Measurements from ENCODE around the gene AKAP13.

AKAP13 gene

DNA sequence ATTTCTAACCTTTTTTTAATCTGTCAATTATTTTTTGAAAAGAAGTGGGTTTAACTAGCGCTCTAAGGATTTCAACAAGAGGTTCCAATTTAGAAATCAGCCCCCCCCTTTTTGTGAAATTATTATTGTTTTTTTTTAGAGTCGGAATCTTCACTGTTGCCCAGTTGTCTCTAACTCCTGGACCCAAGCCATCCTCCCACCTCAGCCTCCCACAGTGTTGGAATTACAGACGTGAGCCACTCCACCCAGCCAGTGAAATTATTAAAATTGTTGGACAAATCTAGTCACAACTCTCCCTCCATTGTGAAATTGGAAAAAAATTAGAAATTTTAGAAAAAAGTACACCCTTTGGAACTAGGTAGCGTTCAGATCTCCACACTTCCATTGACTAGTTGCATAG, 2.5 kb downstream of the AKAP13 start:
- DNase-seq (ENCODE audit: low read depth in 2 of 2) = no peak

DNA sequence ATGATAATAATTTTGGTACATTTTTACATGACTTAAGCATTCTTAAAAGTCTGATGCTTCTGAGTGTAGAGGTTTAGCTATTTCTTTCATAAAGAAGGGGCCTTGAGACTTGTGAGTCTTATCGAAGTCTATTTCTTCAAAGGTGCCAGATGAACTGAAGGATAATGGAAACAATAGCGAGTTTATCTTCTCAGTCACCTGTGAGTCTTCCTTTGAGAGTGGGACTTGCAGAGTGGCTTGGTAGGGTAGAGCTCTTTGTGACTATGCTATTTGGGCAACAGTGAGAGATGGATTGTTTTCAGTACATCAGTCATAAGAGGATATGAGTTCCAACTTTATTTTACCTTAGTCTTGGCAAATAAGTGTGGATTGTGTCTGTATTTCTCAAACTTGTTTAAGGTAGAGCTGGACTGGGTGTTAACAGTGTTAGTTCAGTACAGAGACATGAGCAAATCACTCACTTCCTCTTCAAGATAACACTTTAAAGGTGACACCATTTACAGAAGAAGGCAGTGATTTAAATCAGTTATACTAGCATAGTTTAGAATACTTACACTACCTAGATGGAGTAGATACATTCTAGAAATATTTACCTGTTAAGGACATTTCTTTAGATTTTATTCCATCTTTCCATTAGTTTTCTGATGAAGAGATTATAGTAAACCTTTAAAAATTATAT, 3.2 kb downstream of the AKAP13 start:
- no peak for DNase-seq (ENCODE audit: low read depth in 2 of 2)

DNA sequence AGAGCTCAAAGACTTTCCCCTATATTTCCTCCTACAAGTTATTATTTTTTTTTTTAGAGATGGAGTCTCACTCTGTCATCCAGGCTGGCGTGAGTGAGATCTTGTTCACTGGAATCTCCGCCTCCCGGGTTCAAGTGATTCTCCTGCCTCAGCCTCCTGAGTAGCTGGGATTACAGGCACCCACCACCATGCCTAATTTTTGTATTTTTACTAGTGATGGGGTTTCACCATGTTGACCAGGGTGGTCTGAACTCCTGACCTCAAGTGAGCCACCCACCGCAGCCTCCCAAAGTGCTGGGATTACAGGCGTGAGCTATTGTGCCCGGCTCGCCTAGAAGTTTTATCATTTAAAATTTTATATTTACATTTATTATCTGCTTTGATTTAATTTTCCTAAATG, 5.9 kb downstream of the AKAP13 start:
- DNase-seq (ENCODE audit: low read depth in 2 of 2) = no peak

DNA sequence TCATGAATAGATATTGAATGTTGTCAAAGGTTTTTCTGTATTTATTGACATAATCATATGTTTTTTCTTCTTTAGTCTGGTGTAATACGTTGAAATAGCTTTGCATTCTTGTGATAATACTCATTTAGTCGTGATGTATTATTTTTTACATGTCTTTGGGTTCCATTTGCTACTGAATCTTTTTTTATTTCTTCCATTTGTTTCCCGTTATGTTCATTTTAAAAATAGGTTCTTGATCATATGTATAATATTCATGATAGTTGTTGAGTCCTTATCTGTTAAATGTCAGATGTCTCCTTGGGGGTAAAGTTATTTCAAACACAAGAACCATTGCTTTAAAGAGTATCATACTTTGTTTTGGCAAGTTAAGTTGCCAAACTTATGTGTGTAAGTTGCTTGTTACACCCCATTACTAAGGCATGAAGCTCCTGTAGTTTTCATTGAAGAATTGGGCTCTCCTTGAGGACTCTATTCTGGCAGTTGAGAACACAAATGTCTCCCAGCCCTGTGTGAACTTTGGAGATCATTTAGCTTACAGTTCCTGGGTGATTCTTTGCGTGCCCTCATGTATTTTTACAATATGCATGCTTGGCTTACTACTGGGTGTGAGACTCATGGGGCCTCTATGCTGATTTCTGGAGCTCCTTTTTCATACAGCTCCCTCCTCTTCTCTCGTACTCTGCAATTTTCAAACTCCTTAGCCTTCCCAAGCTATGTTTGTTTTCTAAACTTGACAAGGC, 8.3 kb downstream of the AKAP13 start:
- DNase-seq (ENCODE audit: low read depth in 2 of 2) = no peak

DNA sequence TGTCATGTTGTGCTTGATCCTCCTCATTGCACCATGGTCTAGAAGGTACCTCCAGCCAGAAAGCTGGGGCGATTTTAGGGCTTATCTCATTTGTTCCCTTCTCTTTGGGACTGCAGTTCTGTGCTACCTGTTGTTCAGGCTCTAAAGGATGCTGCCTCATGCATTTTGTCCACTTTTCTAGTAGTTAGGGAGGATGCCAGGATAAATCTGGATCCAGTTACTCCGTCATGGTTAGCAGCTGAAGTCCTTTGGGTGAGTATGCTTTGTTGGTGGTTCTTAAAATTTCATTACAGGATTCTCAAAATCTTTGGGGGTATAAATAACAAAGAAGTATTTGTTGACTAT, 8.9 kb downstream of the AKAP13 start:
- DNase-seq (ENCODE audit: low read depth in 2 of 2) = no peak

DNA sequence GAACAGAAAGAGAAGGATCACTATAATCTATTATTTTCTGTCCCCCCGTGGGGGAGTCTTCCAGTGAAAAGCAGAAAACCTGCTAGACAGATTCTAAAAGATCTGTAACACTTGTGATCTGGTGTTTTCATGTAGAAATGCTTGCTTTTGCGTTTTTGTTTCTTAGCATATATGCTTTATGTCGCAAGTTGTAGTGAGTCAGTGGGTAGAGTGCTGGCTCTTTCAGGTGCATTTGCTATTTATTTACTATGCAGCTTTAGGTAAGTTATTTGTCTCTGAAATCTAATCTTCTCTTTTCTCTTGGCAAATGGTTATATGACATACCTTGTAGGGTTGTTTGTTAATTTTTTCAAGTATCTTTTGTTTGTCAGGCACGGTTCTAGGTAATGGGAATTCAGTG, 9.4 kb downstream of the AKAP13 start:
- DNase-seq (ENCODE audit: low read depth in 2 of 2) = no peak

DNA sequence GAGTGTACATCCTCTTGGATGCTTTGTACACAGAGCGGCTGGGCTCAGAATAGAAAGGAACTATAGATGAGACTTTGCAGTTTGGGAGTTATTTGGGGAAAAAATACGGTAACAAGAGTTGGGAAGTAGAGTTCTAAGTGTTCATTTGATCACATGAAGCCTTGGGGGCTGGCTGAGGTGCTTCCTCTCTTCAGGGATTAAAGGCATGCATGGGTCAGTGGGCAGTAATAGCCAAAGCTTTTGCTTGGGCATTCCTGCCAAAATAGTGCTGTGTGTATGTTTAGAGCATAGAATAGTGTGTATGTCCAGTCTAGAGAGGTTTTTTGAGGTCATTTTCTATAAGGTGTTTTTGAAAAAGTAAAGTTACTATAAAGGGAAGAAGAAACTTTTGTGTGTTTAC, 12.8 kb downstream of the AKAP13 start:
- DNase-seq (ENCODE audit: low read depth in 2 of 2) = no peak

DNA sequence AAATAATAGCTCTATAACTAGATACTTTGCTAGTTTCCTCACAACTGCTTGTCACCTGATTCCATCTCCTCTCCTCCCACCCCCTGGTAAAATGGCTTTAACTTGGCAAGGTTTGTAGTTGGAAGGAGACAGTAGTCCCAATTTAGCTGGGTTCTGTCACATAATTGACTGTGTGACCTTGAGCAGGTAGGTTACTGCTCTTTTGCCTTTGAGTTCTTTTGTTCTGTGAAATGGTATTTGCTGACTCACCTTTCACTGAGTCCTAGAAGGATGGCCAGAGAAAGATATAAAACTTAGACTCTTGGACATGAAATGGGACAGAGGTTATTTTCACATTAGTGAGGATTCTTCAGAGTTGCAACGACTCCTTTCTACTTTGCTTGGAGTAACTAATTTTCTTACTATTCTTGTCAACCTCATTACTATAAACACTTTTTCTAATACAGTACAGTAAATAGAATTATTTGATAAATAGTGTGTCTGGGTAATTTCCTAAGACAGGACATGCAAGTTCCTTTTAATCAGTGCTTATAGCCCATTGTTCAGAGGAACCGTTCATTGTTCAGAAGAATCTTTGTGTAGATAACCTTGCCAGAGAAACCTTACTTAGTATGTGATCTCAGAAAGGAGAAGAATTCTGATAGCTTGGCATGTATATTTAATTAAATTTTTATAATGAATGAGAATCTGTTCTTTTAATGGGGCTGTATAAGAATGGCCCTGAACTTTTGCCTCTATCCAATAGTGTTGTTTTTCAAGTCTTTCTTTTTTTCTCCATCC, 14.3 kb downstream of the AKAP13 start:
- DNase-seq (ENCODE audit: low read depth in 2 of 2) = no peak

DNA sequence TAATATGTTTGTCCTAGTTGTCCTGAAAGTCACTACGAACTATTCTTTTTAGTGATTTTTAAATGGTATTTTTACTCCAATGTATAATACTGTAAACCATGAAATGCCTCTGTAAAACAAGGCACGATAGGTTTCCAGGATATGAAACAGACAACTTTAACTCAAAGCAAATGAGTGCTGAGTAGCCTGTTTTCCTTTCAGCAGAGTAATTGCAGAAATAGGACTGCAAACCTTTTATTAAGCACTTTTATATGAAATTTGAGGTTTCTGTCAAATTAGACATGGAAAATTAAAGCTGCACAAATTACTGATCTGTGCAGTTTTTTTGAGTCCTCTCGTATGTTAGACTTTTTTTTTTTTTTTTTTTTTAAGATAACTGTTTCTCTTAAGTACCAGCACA, 16.2 kb downstream of the AKAP13 start:
- no peak for DNase-seq (ENCODE audit: low read depth in 2 of 2)

DNA sequence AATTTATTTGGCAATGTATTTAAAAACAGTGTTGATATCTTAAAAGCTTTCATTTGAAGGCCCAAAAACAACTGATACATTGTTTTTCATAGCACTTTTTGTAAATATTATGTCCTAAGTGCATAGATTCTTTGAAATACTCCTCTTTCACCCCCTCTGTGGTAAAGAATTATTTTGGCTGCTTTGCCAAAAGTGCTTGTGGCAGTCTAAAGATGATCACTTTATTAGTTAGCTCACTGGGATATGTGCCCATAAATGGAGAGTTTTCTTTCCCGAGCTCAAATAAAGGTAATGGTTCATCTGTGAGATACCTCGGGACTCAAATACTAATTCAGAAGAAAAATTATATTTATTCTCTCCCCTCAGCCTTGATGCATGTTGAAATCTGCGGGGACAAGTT, 16.7 kb downstream of the AKAP13 start:
- no peak for DNase-seq (ENCODE audit: low read depth in 2 of 2)

DNA sequence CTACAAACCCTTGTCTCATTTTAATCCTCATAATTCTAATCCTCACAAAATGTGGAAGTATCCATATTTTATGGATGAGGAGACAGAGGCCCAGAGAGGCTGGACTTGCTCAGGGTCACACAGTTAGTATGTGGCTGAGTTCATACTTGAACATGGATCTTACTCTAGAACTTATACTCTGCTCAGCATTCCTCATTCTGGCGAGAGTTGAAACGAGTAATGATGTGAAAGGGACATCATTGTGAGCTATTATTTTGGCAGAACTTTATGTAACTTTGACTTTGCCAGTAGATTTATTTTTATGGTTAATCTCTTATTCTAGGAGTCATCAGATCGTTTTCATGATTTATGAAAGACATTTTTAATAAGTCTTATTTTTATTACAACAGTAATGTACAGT, 17.5 kb downstream of the AKAP13 start:
- DNase-seq (ENCODE audit: low read depth in 2 of 2) = no peak

DNA sequence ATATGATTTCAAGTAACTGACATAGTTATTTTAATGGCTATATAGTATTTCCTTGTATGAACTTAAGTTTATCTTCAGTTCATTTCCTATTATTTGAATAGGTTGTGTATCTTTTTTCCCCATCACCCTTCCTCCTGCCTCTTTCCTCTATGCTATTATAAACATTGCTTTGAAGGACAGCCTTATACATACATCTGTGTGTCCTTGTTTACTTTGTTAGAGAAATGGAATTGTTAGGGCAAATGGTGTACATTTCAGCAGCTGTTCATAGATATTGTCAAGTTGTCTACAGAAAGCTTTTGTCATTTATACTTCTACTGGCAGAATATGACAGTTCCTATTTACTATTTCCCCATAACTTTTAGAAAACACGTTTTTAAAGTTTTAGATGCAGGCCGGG, 18.4 kb downstream of the AKAP13 start:
- DNase-seq (ENCODE audit: low read depth in 2 of 2) = no peak

DNA sequence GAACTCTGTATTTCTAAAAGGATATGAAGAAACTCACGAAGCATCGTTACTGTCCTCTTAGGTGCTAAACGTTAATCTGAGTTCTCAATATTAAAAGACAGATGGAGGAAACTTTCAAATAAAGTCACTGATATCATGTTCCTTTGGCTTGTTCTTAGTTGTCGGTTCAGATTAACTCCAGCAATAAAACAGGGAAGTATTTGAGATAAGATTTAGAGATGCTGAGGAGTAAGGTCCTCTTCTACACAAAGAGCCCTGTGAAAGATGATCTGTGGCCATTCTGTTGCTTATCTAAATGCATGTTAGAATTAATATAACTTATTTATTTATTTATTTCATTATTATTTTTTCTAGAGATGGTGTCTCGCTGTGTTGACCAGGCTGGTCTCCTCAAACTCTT, 19.2 kb downstream of the AKAP13 start:
- DNase-seq (ENCODE audit: low read depth in 2 of 2) = no peak

DNA sequence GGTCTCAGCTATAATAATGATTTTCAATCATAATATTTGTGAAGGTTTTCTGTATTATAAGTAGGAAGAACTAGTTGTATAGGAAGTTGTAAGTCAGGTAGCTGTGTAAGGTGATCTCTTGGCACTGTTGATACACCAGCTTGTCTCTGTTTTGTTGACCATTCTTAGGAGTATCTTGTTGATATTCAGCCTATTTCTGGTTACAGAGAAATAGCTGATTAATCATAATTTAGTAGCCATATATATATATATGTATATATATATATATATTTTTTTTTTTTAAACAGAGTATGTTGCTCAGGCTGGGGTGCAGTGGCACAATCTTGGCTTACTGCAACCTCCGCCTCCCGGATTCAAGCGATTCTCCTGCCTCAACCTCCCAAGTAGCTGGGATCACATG, 20.2 kb downstream of the AKAP13 start:
- DNase-seq (ENCODE audit: low read depth in 2 of 2) = no peak

DNA sequence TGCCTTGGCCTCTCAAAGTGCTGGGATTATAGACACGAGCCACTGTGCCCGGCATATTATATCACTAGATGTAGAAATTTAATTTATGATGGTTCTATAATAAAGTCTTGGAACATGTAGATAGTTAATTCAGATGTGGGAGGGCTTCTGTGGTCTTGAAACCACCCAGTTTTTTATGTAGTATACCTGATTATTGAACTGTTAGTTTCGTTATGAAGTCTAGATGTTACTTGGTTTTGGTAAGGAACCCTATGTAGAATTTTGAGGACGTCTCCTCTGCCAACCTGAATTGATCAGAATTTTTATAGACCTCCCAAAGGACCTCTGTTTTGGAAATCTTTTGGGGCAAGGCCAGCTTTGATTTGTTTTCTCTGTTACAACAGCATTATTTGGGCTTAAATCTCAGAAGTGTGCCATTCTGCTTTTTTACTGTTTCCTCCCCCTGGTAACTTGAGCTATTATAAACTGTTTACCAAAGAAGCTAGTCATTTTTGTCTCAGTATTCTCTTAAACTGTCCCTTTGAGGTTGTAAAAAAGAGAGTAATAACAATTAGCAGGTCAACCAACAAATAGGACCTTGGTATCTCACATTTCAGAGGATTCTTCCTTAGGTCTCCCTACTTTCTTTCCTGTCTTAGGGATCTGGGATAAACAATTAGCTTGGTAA, 20.8 kb downstream of the AKAP13 start:
- no peak for DNase-seq (ENCODE audit: low read depth in 2 of 2)

DNA sequence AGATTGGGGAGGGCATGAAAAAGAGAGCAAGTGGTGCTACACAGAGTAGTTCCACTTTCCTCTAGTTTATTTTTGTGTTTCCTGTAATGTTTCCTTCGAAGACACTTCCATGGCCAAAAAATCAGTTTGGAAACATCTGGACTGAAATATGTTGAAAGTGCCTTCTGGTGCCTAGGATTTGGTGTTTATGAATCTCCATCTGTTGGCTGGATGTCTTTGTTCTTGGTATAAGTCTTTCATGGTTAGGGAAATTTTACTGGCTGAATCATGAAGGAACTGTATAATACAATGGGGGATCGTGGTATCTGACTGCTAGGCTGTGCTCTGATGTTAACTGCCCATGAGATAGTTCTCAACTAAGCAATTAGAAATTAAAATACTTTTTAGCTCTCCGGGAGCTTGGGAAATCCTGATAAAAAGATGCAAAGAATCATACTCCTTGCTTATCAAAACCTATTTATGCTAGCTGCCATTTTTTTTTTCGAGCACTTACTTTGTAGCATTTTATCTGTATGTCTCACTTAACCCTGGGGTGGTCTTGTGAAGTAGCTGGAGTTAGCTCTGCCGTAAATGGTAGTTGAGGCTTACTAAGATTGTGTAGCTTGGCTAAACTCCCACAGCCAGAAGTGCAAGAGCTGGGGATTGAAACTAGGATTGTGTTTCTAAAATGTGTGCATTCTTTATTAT, 21.9 kb downstream of the AKAP13 start:
- DNase-seq (ENCODE audit: low read depth in 2 of 2) = no peak

DNA sequence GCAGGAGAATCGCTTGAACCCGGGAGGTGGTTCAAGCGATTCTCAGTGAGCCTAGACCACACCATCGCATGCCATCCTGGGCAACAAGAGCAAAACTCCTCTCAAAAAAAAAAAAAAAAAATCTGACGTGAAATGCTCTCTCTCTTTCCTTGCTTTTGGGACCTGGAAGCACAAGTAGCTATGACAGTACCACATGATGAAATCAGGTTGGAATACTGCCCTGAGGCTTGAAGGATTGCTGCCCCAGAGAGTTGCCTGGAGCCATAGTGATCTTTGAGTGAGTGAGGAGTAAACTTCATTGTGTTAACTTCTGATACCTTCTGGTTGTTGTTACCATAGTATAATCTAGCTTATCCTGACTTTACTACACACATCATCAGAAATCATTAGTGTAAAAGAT, 23.3 kb downstream of the AKAP13 start:
- DNase-seq (ENCODE audit: low read depth in 2 of 2) = no peak

DNA sequence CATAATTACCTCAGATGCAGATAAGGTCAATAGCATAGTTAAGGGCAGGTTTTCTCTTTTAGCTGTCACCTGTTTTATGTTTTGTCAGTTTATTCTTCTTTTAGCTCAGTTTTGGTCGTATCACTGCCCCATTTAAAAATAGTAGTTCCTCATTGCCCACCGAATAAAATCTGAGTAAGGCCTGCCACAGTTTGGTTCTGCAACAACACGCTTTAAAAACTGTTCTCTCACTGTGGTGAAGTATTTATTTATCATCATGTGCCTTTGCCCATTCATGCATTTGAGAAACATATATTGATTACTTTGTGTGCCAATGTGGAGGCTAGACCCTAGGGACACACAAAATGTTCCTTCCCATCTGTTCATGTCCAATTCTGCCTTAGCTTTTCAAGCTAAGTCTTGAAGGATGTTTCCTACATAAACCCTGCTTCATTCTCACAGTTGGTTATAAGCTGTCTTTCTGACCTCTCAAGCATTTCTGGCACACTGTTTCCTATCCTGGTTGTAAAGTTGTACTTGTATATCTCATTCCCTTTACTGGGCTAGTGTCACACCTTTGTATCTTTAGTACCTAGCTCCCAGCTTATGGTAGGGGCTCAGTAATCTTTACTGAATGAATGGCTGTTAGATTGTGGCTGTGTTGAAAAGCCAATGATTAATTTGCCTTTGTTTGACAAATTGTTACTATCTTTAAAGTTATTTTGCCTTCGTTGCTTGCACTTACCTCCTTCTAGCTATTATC, 23.9 kb downstream of the AKAP13 start:
- DNase-seq (ENCODE audit: low read depth in 2 of 2) = no peak

DNA sequence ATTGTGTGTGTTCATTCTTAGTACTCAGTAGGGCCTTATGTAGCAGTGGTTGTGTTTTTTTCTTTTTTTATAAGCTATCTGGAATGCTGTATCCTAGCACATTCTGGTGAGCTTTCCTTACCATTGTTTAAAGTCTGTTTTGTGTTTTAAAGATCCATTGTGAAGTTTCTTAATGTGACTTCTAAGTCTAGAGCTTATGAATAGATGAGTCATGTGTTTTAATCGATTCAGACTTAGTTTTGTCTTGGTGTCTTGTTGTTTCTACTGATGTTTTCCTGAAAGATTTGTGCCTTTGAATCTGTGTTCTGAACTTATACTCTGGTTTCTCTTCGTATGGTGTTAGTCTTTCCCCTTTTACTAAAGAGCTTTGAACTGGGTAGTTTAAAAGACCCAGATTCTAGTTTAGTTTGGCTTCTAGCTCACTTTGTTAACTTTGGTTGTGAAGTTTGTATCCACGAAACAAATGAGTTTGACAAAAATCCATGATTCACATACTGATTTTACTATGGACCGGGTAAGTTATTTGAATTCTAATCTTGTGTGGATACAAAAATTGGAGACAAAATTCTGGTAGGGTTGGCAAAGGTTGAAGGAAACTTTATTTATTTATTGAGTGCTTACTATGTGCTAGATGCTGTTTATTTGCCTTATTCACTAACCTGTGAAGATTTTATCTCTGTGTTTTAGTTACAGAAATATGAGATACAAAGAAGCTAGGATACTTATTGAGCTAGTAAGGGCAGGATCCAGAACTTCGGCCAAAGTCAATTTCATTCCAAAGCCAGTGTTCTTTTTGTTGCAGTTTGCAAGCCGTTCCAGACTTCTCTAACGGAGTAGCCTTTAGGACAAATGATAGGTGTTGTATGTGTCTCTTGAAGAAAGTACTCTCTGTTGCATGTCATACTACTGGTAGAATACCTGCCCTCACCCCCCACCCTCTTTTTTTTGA, 24.8 kb downstream of the AKAP13 start:
- no peak for DNase-seq (ENCODE audit: low read depth in 2 of 2)

DNA sequence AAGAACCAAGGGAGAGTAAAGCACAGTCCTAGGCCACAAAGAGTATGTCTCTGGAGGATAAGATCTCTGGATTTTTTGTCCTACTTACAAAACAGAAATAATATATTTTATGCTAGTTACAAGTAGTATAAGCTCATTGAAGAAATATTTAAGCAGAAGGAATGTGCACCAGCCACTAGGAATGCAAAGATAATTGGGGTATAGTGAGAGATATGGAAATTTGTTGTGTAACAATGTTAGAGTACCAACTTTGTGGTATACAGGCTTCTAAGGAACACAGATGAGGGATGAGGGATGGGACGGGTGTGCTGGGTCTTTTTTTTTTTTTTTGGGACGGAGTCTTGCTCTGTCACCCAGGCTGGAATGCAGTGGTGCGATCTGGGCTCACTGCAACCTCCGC, 26.5 kb downstream of the AKAP13 start:
- no peak for DNase-seq (ENCODE audit: low read depth in 2 of 2)
